Activated naive CD4-positive, alpha-beta T cell treated with anti-CD3 and anti-CD28 coated beads for 36 hours (primary cell): ENCODE measurements around the gene CCR5. TPM values are rescaled to one million over a fixed set of nuclear protein-coding genes. Genes with fewer than 3 reads are reported as not detected.

Experiments used
- CTCF ChIA-PET: fragments of 350-600 bp; sonication (Branson Sonifier 250); formaldehyde crosslinking; loops from one replicate; lab custom pipeline; 2021; ENCODE audit warnings: antibody characterized with exemption; lab: Charles Lee
- DNase-seq: peaks from one replicate; pipeline ENCODE4 v3.0.0-alpha.2; 2020
- H3K27ac Mint-ChIP-seq: one replicate; pipeline ENCODE4 v1.8.0; 2021; ENCODE audit warnings: mild to moderate bottlenecking, mixed read lengths
- H3K27me3 Mint-ChIP-seq: one replicate; pipeline ENCODE4 v1.8.0; 2021; ENCODE audit warnings: low read depth, mixed read lengths
- H3K36me3 Mint-ChIP-seq: one replicate; pipeline ENCODE4 v1.8.0; 2021; ENCODE audit warnings: low read depth, mixed read lengths
- H3K4me1 Mint-ChIP-seq: one replicate; pipeline ENCODE4 v1.8.0; 2021; ENCODE audit warnings: low read depth, mixed read lengths
- H3K4me3 Mint-ChIP-seq: one replicate; pipeline ENCODE4 v1.8.0; 2021; ENCODE audit warnings: mild to moderate bottlenecking, moderate library complexity, mixed read lengths
- H3K9me3 Mint-ChIP-seq: one replicate; pipeline ENCODE4 v1.8.0; 2021; ENCODE audit warnings: mixed read lengths
- intact Hi-C: fragments of 100-400 bp; cut with micrococcal nuclease; formaldehyde crosslinking; loops from one replicate; pipeline ENCODE4 v1.15.1; 2023
- total RNA-seq, 2 experiments: library from RNA; stranded (reverse); gene quantifications; one replicate each; pipeline ENCODE4 v1.2.3, GENCODE V29; 2021

The CCR5 gene
- total RNA-seq, 2 experiments from 2014 or later: not detected

- Mint-ChIP-seq H3K27me3 (no peaks in the 10 kb centered on the region), H3K9me3 (no peaks in the 10 kb centered on the region), H3K4me3 (no peak overlapping the region), H3K27ac (no peak overlapping the region), H3K36me3 (no peaks in the 10 kb centered on the region), H3K4me1 (peaks cover 4% of the 10 kb centered on the region)
- DNase-seq: no peak
- intact Hi-C loops: no loop called here
- CTCF ChIA-PET: no interaction called here
These were observed 44.0 kb downstream of the CCR5 start for GRCh38 chr3:46414739-46415138.

- Mint-ChIP-seq H3K4me3 (no peak overlapping the region), H3K27me3 (no peaks in the 10 kb centered on the region), H3K27ac (no peak overlapping the region), H3K36me3 (no peaks in the 10 kb centered on the region), H3K4me1 (peaks cover 1% of the 10 kb centered on the region), H3K9me3 (no peaks in the 10 kb centered on the region)
- DNase-seq: no peak
- intact Hi-C loops: no loop called here
- CTCF ChIA-PET: interaction anchor here (0.9 kb wide), 1 partner anchor 139 kb away, joined by 3 read pairs; no protein-coding TSS in a partner anchor
These were observed 45.5 kb downstream of the CCR5 start for GRCh38 chr3:46416125-46416810.

GRCh38 chr3:46416811-46417510 is 46.2 kb downstream of the CCR5 start:
- H3K4me3 Mint-ChIP-seq: no peak overlapping the region
- H3K27me3 Mint-ChIP-seq: no peaks in the 10 kb centered on the region
- no peak overlapping the region for H3K27ac Mint-ChIP-seq
- H3K9me3 Mint-ChIP-seq: no peaks in the 10 kb centered on the region
- no peaks in the 10 kb centered on the region for H3K36me3 Mint-ChIP-seq
- intact Hi-C loops: no loop called here
- peaks cover 1% of the 10 kb centered on the region for H3K4me1 Mint-ChIP-seq
- CTCF ChIA-PET: interaction anchor here (0.5 to 0.9 kb wide), 2 partner anchors 140 to 364 kb away, joined by 3 to 7 read pairs; no protein-coding TSS in a partner anchor
- DNase-seq: no peak

- H3K27me3 Mint-ChIP-seq: no peaks in the 10 kb centered on the region
- intact Hi-C loops: no loop called here
- CTCF ChIA-PET: no interaction called here
- H3K36me3 Mint-ChIP-seq: no peaks in the 10 kb centered on the region
- no peak overlapping the region for H3K27ac Mint-ChIP-seq
- DNase-seq: no peak
- peaks cover 1% of the 10 kb centered on the region for H3K4me1 Mint-ChIP-seq
- H3K9me3 Mint-ChIP-seq: no peaks in the 10 kb centered on the region
- H3K4me3 Mint-ChIP-seq: no peak overlapping the region
These were observed 47.3 kb downstream of the CCR5 start for GRCh38 chr3:46417841-46418611.

GRCh38 chr3:46419816-46420215 is 49.1 kb downstream of the CCR5 start:
- Mint-ChIP-seq H3K9me3 (no peaks in the 10 kb centered on the region), H3K27ac (no peak overlapping the region), H3K36me3 (no peaks in the 10 kb centered on the region), H3K27me3 (no peaks in the 10 kb centered on the region), H3K4me3 (no peak overlapping the region), H3K4me1 (peaks cover 1% of the 10 kb centered on the region)
- intact Hi-C loops: no loop called here
- CTCF ChIA-PET: no interaction called here
- no peak for DNase-seq

- no peaks in the 10 kb centered on the region for H3K36me3 Mint-ChIP-seq
- H3K27me3 Mint-ChIP-seq: no peaks in the 10 kb centered on the region
- DNase-seq: no peak
- intact Hi-C loops: no loop called here
- H3K4me1 Mint-ChIP-seq: peaks cover 1% of the 10 kb centered on the region
- CTCF ChIA-PET: interaction anchor here (0.6 kb wide), 1 partner anchor 1319 kb away, joined by 4 read pairs; no protein-coding TSS in a partner anchor
- H3K4me3 Mint-ChIP-seq: no peak overlapping the region
- no peaks in the 10 kb centered on the region for H3K9me3 Mint-ChIP-seq
- H3K27ac Mint-ChIP-seq: no peak overlapping the region
These were observed 50.2 kb downstream of the CCR5 start for GRCh38 chr3:46420931-46421330.

GRCh38 chr3:46422617-46423016 is 51.9 kb downstream of the CCR5 start:
- H3K4me3 Mint-ChIP-seq: no peak overlapping the region
- CTCF ChIA-PET: no interaction called here
- no peaks in the 10 kb centered on the region for H3K4me1 Mint-ChIP-seq
- H3K27ac Mint-ChIP-seq: no peak overlapping the region
- H3K27me3 Mint-ChIP-seq: no peaks in the 10 kb centered on the region
- H3K9me3 Mint-ChIP-seq: no peaks in the 10 kb centered on the region
- intact Hi-C loops: no loop called here
- no peaks in the 10 kb centered on the region for H3K36me3 Mint-ChIP-seq
- no peak for DNase-seq

GRCh38 chr3:46423588-46423987 is 52.8 kb downstream of the CCR5 start:
- intact Hi-C loops: no loop called here
- H3K36me3 Mint-ChIP-seq: no peaks in the 10 kb centered on the region
- H3K9me3 Mint-ChIP-seq: no peaks in the 10 kb centered on the region
- H3K4me1 Mint-ChIP-seq: no peaks in the 10 kb centered on the region
- no peak overlapping the region for H3K4me3 Mint-ChIP-seq
- CTCF ChIA-PET: interaction anchor here (0.9 to 1.1 kb wide), 2 partner anchors 12 to 45 kb away, joined by 4 read pairs; no protein-coding TSS in a partner anchor
- DNase-seq: no peak
- H3K27ac Mint-ChIP-seq: no peak overlapping the region
- H3K27me3 Mint-ChIP-seq: no peaks in the 10 kb centered on the region

Other genes with a start within 250 kb of the CCR5 start
- not detected for gene CCR1, start 162.6 kb upstream of the CCR5 start, total RNA-seq
- not detected for gene CCR3, start 128.5 kb upstream of the CCR5 start, total RNA-seq
- not detected for gene CCR2, start 16.8 kb upstream of the CCR5 start, total RNA-seq
- gene CCRL2, start 36.3 kb downstream of the CCR5 start, total RNA-seq: under 1 TPM; 0.81 to 0.89 TPM
- gene LTF, start 94.0 kb downstream of the CCR5 start, total RNA-seq: not detected
- gene RTP3, start 127.0 kb downstream of the CCR5 start, total RNA-seq: not detected
- gene LRRC2, start 195.4 kb downstream of the CCR5 start, total RNA-seq: not detected
- gene FAM240A, start 241.6 kb downstream of the CCR5 start, total RNA-seq: not detected